ENCODE results near the gene POLR2A.
A peak's percentile ranks its signal among the peaks of the same experiment; 100 is the strongest.
"Not testable (repeated sequence)": the region's sequence is repeated elsewhere in the genome, so short reads cannot be mapped to it uniquely, and the experiment has no call there.

POLR2A gene

DNA sequence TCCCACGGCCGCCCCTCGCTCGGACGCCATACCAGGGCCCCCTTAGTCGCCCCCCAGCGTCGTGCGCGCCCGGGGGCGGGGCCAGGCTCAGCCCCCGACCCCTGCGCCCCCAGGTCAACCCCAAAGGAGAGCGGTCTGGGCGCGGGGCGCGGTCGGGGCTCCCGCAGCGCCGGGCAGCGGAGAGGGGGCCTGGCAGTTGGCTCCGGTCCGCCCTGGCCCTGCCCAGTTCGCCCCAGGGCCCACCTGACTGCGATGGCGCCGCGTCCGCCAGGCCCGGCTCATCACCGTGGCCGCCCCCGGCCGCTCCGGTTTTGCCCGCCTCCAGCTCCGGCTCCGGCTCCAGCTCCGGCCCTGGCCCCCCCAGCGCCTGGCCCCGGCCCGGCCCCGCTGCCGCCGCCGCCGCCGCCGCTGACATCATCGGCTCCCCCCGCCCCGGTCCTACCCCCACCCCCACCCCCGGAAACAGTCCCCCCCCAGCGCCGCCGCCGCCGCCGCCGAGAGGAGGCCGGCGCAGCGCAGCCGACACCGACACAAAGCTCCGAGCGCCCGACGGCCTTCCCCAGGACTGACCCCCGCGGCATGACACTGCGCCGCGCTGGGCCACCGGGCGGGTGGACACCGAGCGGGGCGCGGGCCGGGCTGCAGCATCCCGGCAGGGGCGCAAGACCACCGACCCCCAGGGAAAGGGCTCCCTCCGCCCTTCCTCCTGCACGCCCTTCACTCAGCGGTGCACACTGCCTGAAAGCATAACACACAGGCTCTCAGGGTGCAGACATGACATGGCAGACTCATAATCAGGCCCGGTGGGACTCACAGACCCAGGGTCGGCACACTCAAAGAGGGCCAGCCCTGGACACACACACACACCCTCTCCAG, 4.7 kb upstream of the POLR2A start, which contains the start of gene ZBTB4:
Gene ZBTB4 (minus strand): TSS at position 419 of the 876 bp plus-strand sequence. CDS start 12,830 bp downstream, outside the sequence.
- DNase-seq, result peak in 1 of 2 donors; percentile 24

DNA sequence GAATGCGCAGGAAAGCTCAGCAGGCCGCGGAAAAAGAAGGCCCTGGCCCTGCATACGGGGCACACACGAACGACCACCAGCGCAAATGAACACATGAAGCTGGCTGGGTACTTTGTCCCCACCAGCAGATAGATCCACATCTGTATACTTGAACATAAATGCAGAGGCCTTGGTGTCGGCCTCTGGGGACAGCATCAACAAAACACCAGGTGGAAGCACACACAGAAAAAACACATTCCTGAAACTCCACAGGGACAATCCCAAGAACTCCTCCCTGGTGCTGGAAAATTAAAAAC, 4.1 kb upstream of the POLR2A start:
- no peak for DNase-seq

GRCh38 chr17:7481275-7481674, 2.9 kb upstream of the POLR2A start, which contains the start of gene SLC35G6:
Gene SLC35G6, plus strand, starts transcription at chr17:7481446. Its CDS starts 71 bp downstream, at chr17:7481517.
- DNase-seq, result not testable (repeated sequence)

DNA sequence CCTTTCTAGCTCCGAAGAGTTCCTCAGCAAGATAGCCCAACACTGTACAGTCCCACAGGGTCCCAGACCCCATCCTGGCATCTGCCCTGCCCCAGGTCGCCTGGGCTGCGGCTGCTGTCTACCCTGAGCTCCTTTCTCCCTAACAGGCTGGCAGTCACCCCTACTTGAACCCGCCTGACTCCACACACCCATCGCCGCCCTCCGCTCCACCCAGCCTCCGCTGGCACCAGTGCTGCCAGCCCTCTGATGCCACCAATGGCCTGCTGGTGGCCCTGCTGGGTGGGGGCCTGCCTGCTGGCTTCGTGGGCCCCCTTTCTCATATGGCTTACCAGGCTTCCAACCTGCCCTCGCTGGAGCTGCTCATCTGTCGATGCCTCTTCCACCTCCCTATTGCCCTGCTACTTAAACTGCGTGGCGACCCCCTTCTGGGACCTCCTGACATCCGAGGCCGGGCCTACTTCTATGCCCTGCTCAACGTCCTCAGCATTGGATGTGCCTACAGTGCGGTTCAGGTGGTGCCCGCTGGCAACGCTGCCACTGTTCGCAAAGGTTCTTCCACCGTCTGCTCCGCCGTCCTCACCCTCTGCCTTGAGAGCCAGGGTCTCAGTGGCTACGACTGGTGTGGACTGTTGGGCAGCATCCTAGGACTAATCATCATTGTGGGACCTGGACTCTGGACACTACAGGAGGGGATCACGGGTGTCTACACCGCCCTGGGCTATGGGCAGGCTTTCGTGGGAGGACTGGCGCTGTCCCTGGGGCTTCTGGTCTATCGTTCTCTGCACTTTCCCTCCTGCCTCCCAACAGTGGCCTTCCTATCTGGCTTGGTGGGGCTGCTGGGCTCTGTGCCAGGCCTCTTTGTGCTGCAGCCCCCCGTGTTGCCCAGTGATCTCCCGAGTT, 2.1 kb upstream of the POLR2A start:
- DNase-seq, result not testable (repeated sequence)

DNA sequence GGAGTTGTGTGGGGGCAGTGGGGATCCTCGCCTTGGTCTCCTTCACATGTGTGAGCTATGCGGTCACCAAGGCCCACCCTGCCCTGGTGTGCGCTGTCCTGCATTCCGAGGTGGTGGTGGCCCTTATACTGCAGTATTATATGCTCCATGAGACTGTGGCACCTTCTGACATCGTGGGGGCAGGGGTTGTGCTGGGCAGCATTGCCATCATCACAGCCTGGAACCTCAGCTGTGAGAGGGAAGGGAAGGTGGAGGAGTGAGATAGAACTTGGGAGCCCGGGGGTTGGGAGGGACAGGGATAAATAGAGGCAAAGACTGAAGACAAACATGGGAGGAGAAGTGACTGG, 1.5 kb upstream of the POLR2A start:
- not testable (repeated sequence) for DNase-seq

- peak; percentile 75 to 94 for DNase-seq
These were observed 705 bp upstream of the POLR2A start for GRCh38 chr17:7483255-7484066.

- DNase-seq, result no peak
These were observed 782 bp downstream of the POLR2A start for GRCh38 chr17:7484919-7485377.

DNA sequence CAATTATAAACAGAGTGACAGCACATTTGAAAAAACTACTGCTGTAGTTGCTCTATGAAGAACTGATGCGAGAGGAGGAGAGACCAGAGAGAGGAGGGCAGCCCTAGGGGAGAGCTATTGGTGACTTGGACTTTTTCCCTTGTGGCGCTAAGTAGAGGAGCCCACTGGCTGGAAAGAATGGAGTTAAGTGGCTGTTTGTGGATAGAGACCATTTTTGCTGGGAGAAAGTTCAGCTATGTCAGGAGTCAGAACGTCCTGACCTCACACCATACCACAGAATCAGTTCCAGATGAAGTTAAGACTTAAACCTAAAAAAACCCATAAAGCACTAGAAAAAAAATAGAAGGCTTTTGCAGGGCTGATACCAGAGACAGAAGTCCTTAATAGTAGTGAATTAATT, 2.0 kb downstream of the POLR2A start:
- no peak for DNase-seq

DNA sequence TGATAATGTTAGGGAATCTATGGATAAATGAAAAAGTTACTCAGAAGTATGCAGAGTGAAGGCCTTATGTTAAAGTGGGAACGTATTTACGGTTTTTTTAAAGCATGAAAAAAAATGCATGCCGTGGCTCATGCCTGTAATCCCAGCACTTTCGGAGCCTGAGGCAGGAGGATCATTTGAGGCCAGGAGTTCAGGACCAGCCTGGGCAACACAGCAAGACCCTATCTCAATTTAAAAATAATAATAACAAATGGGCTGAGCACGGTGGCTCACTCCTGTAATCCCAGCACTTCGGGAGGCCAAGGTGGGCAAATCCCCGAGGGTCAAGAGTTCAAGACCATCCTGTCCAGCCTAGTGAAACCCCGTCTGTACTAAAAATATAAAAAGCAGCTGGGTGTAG, 6.0 kb downstream of the POLR2A start:
- DNase-seq, result no peak

- no peak for DNase-seq
These were observed 7.4 kb downstream of the POLR2A start for GRCh38 chr17:7491583-7491982.

DNA sequence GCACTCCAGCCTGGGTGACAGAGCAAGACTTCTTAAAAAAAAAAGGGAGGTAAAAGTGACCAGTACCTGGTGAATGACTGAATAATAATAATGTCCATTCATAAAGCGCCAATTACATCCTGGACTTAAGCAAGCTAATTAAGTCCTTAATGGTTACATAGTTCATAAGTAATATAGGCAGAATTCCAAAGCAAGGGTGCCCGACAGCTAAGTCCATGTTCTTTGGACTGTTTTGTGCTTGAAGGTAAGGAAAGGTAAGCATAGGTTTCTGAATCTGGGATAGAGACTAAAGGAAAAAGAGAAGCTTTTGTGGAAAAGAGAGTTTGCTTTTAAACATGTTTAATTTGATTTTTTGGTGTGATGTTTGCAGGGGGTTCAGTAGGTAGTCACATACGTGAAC, 9.8 kb downstream of the POLR2A start:
- DNase-seq, result no peak

DNA sequence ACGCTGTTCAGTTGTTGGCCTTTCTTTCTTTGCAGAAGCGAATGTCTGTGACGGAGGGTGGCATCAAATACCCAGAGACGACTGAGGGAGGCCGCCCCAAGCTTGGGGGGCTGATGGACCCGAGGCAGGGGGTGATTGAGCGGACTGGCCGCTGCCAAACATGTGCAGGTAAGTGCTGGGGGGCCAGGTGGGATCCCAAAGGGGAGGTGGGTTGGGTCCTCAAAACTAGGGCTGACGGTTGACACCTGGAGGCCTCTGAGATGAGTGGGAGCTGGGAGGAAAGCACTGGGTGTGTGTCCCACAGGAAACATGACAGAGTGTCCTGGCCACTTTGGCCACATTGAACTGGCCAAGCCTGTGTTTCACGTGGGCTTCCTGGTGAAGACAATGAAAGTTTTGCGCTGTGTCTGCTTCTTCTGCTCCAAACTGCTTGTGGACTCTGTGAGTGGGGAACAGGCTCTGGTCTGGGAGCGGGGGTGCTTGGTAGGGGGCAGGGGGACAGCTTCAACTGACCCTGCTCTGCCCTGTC, 11.8 kb downstream of the POLR2A start:
- DNase-seq, result no peak

DNA sequence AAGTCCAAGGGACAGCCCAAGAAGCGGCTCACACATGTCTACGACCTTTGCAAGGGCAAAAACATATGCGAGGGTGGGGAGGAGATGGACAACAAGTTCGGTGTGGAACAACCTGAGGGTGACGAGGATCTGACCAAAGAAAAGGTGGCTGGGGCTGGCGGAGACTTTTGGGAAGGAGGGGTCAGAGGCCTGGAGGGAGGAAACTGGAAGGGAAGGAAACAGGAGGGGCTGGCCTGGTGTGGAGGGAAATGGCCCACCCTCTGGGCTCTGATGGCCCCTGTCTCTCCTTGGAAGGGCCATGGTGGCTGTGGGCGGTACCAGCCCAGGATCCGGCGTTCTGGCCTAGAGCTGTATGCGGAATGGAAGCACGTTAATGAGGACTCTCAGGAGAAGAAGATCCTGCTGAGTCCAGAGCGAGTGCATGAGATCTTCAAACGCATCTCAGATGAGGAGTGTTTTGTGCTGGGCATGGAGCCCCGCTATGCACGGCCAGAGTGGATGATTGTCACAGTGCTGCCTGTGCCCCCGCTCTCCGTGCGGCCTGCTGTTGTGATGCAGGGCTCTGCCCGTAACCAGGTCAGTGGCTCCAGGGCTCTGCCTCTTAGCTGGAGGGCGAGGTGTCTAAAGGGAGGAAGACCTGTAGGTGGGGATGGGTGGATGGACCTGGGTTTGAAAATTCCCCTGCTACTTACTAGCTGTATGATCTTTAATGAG, 12.5 kb downstream of the POLR2A start:
- no peak for DNase-seq

DNA sequence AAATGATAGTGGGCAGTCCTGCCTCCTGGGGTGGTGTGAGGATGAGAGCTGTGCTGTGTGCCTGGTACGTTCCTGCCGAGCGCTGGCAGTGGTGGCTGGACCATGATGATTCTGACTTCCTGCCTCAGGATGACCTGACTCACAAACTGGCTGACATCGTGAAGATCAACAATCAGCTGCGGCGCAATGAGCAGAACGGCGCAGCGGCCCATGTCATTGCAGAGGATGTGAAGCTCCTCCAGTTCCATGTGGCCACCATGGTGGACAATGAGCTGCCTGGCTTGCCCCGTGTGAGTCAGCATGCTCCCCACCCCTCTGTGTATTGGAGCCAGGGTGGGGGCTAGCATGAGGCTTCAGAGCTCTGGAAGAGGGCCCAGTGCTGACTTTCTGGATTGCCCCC, 13.1 kb downstream of the POLR2A start:
- DNase-seq, result no peak

DNA sequence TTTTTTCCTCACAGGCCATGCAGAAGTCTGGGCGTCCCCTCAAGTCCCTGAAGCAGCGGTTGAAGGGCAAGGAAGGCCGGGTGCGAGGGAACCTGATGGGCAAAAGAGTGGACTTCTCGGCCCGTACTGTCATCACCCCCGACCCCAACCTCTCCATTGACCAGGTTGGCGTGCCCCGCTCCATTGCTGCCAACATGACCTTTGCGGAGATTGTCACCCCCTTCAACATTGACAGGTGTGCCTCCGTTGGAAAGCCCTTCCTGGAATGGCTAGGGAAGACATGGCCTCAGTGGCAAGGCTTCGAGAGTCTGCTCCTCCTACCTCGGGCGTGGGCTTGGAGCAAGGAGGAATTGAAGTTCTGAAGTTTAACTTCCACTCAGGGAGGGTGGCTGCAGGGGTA, 13.5 kb downstream of the POLR2A start:
- DNase-seq, result no peak

DNA sequence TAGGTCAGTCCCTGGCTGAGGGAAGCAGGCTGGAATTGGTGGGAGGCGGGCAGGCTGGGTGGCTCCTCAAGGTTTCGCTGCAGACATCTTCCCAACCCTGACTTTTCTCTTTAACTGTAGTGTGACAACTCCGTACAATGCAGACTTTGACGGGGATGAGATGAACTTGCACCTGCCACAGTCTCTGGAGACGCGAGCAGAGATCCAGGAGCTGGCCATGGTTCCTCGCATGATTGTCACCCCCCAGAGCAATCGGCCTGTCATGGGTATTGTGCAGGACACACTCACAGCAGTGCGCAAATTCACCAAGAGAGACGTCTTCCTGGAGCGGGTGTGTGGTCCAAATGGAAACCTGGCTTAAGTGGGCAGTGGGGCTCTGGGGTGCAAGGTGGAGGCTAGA, 15.0 kb downstream of the POLR2A start:
- DNase-seq, result no peak

DNA sequence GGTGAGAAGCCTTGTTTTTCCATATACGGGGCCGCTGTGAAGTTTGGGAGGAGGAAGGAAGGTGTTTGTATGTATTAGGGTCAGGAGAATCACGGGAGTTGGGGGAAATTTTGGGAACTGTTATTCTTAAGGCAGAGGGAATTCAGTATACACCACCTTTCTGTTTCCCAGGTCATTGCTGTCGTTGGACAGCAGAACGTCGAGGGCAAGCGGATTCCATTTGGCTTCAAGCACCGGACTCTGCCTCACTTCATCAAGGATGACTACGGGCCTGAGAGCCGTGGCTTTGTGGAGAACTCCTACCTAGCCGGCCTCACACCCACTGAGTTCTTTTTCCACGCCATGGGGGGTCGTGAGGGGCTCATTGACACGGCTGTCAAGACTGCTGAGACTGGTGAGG, 17.6 kb downstream of the POLR2A start:
- no peak for DNase-seq

GRCh38 chr17:7502171-7502847, 18.1 kb downstream of the POLR2A start:
- DNase-seq, result no peak

GRCh38 chr17:7502987-7503386, 18.8 kb downstream of the POLR2A start:
- no peak for DNase-seq

- no peak for DNase-seq
These were observed 19.4 kb downstream of the POLR2A start for GRCh38 chr17:7503521-7503920.

GRCh38 chr17:7508145-7508544, 24.0 kb downstream of the POLR2A start:
- DNase-seq, result no peak

Measured in bone marrow (tissue), 2 donors.